Ascending aorta (tissue), 2 donors: ENCODE data around the gene GRWD1. TPM values are rescaled to one million over a fixed set of nuclear protein-coding genes. Genes with fewer than 3 reads are reported as not detected.

ENCODE experiments used
- DNase-seq, 2 donors: peaks; one replicate each; pipeline ENCODE4 v3.0.0-alpha.2; 2019; ENCODE audit warnings: low spot score in 2 of 2
- H3K27ac ChIP-seq, 2 donors: fragments of 200-600 bp; sonication (generic); one replicate each; pipeline ENCODE4 v1.5.1; 2016 to 2017; ENCODE audit warnings: mild to moderate bottlenecking in 1 of 2
- H3K27me3 ChIP-seq: fragments of 200-600 bp; sonication (generic); one replicate; pipeline ENCODE4 v1.5.1; 2017
- H3K36me3 ChIP-seq, 2 donors: fragments of 200-600 bp; sonication (generic); one replicate each; pipeline ENCODE4 v1.5.1; 2016
- H3K4me1 ChIP-seq, 2 donors: fragments of 200-600 bp; sonication (generic); one replicate each; pipeline ENCODE4 v1.5.1; 2016 to 2017; ENCODE audit warnings: mild to moderate bottlenecking in 1 of 2
- H3K4me3 ChIP-seq, 2 donors: fragments of 200-600 bp; sonication (generic); one replicate each; pipeline ENCODE4 v1.5.1; 2016 to 2017; ENCODE audit warnings: mild to moderate bottlenecking in 1 of 2
- H3K9me3 ChIP-seq, 2 donors: fragments of 200-600 bp; sonication (generic); one replicate each; pipeline ENCODE4 v1.5.1; 2016
- intact Hi-C: fragments of 100-400 bp; cut with DNase I; formaldehyde crosslinking; loops from one replicate; pipeline ENCODE4 v1.15.1; 2023
- total RNA-seq: library from RNA; depleted of rRNA; stranded (reverse); fragments of >200 nt; gene quantifications from one replicate; pipeline ENCODE4 v1.1.0, GENCODE V29; 2016
- TF ChIP-seq, protein P1 (sequence below), 3 experiments: fragments of 200-600 bp in 2 of 3; fragments of 450-650 bp in 1 of 3; sonication (generic) in 2 of 3; IDR thresholded peaks; one replicate each; pipeline ENCODE4 v1.5.1; 2016 to 2019; ENCODE audit warnings: antibody characterized with exemption in 3 of 3, mild to moderate bottlenecking in 1 of 3, moderate library complexity in 1 of 3

Gene GRWD1
- total RNA-seq, 1 donor from 2014 or later = 16.0 TPM

DNA sequence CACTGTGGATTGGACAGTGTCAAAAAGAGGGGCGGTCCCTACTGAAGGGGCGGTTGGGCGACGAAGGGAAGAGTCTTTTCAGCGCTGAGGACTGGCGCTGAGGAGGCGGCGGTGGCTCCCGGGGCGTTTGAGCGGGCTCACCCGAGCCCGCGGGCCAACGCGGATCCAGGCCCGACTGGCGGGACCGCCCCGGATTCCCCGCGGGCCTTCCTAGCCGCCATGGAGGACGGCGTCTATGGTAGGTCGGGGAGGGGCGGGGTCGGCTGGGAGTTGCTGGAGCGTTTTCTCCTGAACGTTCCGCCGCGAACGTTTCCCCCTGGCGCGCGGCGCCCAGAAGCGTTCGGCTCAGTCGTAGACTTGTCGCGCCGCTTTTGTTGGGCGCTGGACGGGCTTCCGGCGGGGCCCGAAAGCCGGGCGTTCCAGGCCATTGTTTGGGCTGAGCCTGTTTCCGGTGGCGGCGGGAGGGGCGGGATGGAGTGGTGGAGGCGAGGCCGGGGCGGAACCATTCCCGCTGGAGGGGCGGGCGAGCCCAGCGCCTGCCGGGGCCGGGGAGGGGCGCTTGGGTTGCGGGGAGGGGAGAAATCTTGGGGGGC is 23.6 kb downstream of the GRWD1 start, which contains the start of gene CYTH2:
Gene CYTH2 (plus strand): TSS at position 81 of the 593 bp plus-strand sequence. CDS start 139 bp downstream, at position 220.
- H3K9me3 ChIP-seq = no peaks in the 10 kb centered on the region
- peak within 1 kb of the TSS; percentile 90 to 91 for H3K4me3 ChIP-seq
- DNase-seq = peak; percentile 36 to 91
- no peaks in the 10 kb centered on the region for H3K27me3 ChIP-seq
- H3K36me3 ChIP-seq = peaks cover 39 to 42% of the 10 kb centered on the region in 2 donors
- intact Hi-C loops = loop anchor here (1.0 to 2.0 kb wide), 7 partner anchors 11 to 167 kb away; partner anchors contain the start of genes DBP, GRWD1, RPL18 and SPHK2
- peaks cover 11 to 13% of the 10 kb centered on the region in 2 donors for H3K4me1 ChIP-seq
- TF ChIP-seq, protein P1, sequence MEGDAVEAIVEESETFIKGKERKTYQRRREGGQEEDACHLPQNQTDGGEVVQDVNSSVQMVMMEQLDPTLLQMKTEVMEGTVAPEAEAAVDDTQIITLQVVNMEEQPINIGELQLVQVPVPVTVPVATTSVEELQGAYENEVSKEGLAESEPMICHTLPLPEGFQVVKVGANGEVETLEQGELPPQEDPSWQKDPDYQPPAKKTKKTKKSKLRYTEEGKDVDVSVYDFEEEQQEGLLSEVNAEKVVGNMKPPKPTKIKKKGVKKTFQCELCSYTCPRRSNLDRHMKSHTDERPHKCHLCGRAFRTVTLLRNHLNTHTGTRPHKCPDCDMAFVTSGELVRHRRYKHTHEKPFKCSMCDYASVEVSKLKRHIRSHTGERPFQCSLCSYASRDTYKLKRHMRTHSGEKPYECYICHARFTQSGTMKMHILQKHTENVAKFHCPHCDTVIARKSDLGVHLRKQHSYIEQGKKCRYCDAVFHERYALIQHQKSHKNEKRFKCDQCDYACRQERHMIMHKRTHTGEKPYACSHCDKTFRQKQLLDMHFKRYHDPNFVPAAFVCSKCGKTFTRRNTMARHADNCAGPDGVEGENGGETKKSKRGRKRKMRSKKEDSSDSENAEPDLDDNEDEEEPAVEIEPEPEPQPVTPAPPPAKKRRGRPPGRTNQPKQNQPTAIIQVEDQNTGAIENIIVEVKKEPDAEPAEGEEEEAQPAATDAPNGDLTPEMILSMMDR (IDR thresholded peaks at IDR 0.05) = no peak
- H3K27ac ChIP-seq = peak within 1 kb of the TSS; percentile 97 to 99

GRCh38 chr19:48469934-48470680 is 24.3 kb downstream of the GRWD1 start:
- H3K9me3 ChIP-seq = no peaks in the 10 kb centered on the region
- DNase-seq = no peak
- peak overlapping the region; percentile 90 to 91 for H3K4me3 ChIP-seq
- peaks cover 11 to 13% of the 10 kb centered on the region in 2 donors for H3K4me1 ChIP-seq
- H3K27me3 ChIP-seq = no peaks in the 10 kb centered on the region
- TF ChIP-seq, protein P1 (IDR thresholded peaks at IDR 0.05) = no peak
- H3K36me3 ChIP-seq = peaks cover 46 to 49% of the 10 kb centered on the region in 2 donors
- peak overlapping the region; percentile 97 to 99 for H3K27ac ChIP-seq
- intact Hi-C loops = loop anchor here (1.0 to 2.0 kb wide), 7 partner anchors 10 to 167 kb away; partner anchors contain the start of genes DBP, GRWD1, RPL18 and SPHK2

DNA sequence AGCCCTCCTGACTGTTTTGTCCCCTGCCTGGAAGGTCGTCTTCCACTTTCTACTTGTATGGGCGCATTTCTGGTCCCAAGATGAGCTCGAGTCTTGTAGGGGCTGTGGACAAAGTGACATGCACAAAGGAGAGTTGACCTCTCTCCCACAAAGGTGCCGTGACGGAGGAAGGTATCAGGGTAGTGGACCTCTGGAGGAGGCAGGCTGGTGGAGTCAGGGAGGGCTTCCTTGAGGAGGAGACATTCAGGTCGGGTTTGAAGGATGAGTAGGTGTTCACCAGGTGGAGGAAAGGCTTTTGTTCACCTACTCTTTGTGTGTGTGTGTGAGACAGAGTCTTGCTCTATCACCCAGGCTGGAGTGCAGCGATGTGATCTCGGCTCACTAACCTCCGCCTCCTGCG is 25.1 kb downstream of the GRWD1 start:
- H3K27ac ChIP-seq = no peak overlapping the region
- intact Hi-C loops = no loop called here
- no peaks in the 10 kb centered on the region for H3K9me3 ChIP-seq
- DNase-seq = no peak
- H3K27me3 ChIP-seq = no peaks in the 10 kb centered on the region
- H3K4me1 ChIP-seq = peaks cover 11 to 13% of the 10 kb centered on the region in 2 donors
- peaks cover 54 to 57% of the 10 kb centered on the region in 2 donors for H3K36me3 ChIP-seq
- TF ChIP-seq, protein P1 (IDR thresholded peaks at IDR 0.05) = no peak
- H3K4me3 ChIP-seq = peak overlapping the region in 1 of 2 donors; percentile 90

GRCh38 chr19:48471836-48472235 is 26.1 kb downstream of the GRWD1 start:
- Histone ChIP-seq H3K4me3 (no peak overlapping the region), H3K27me3 (no peaks in the 10 kb centered on the region), H3K27ac (no peak overlapping the region), H3K4me1 (peaks cover 11 to 13% of the 10 kb centered on the region in 2 donors), H3K9me3 (no peaks in the 10 kb centered on the region), H3K36me3 (peaks cover 60 to 66% of the 10 kb centered on the region in 2 donors)
- intact Hi-C loops = no loop called here
- TF ChIP-seq, protein P1 (IDR thresholded peaks at IDR 0.05) = no peak
- DNase-seq = no peak

- Histone ChIP-seq H3K4me3 (no peak overlapping the region), H3K27me3 (no peaks in the 10 kb centered on the region), H3K27ac (no peak overlapping the region), H3K9me3 (no peaks in the 10 kb centered on the region), H3K4me1 (peaks cover 9 to 10% of the 10 kb centered on the region in 2 donors), H3K36me3 (peaks cover 68 to 82% of the 10 kb centered on the region in 2 donors)
- no peak for DNase-seq
- TF ChIP-seq, protein P1 (IDR thresholded peaks at IDR 0.05) = no peak
- intact Hi-C loops = no loop called here
Observed at GRCh38 chr19:48473161-48473966, 27.6 kb downstream of the GRWD1 start.
